Right atrium auricular region (tissue), 2 donors: ENCODE results near the gene CLNK. TPM values are rescaled to one million over a fixed set of nuclear protein-coding genes. Genes with fewer than 3 reads are reported as not detected.
"Not testable (repeated sequence)": the region's sequence is repeated elsewhere in the genome, so short reads cannot be mapped to it uniquely, and the experiment has no call there.

ENCODE experiments used
- DNase-seq: peaks from one replicate; pipeline ENCODE4 v3.0.0-alpha.2; 2019; ENCODE audit warnings: low spot score
- H3K27ac ChIP-seq, 2 donors: fragments of 200-600 bp; sonication (generic); 1 replicate in 1 of 2; 2 replicates in 1 of 2; pipeline ENCODE4 v1.5.1; 2016 to 2019
- H3K27me3 ChIP-seq, 2 donors: fragments of 200-600 bp; sonication (generic); one replicate each; pipeline versions ENCODE4 v1.5.1 to v1.6.0; 2017 to 2019
- H3K36me3 ChIP-seq: fragments of 200-600 bp; sonication (generic); one replicate; pipeline ENCODE4 v1.5.1; 2016
- H3K4me1 ChIP-seq, 2 donors: fragments of 200-600 bp; sonication (generic); one replicate each; pipeline versions ENCODE4 v1.5.1 to v1.6.0; 2017 to 2019
- H3K4me3 ChIP-seq, 2 donors: fragments of 200-600 bp; sonication (generic); 1 replicate in 1 of 2; 2 replicates in 1 of 2; pipeline ENCODE4 v1.5.1; 2017 to 2019; ENCODE audit warnings: mild to moderate bottlenecking in 1 of 2, moderate library complexity in 1 of 2
- H3K9me3 ChIP-seq, 2 donors: fragments of 200-600 bp; sonication (generic); one replicate each; pipeline ENCODE4 v1.5.1; 2019
- total RNA-seq, 2 donors: library from RNA; depleted of rRNA; stranded (reverse); fragments of >200 nt; gene quantifications; one replicate each; pipeline ENCODE4 v1.1.0, GENCODE V29; 2016
- TF ChIP-seq, protein P1 (sequence below), 2 donors: fragments of 200-600 bp; sonication (generic); IDR thresholded peaks; one replicate each; pipeline ENCODE4 v1.5.1; 2019; ENCODE audit warnings: antibody characterized with exemption in 2 of 2

The CLNK gene
- total RNA-seq, 2 donors from 2014 or later, result not detected

DNA sequence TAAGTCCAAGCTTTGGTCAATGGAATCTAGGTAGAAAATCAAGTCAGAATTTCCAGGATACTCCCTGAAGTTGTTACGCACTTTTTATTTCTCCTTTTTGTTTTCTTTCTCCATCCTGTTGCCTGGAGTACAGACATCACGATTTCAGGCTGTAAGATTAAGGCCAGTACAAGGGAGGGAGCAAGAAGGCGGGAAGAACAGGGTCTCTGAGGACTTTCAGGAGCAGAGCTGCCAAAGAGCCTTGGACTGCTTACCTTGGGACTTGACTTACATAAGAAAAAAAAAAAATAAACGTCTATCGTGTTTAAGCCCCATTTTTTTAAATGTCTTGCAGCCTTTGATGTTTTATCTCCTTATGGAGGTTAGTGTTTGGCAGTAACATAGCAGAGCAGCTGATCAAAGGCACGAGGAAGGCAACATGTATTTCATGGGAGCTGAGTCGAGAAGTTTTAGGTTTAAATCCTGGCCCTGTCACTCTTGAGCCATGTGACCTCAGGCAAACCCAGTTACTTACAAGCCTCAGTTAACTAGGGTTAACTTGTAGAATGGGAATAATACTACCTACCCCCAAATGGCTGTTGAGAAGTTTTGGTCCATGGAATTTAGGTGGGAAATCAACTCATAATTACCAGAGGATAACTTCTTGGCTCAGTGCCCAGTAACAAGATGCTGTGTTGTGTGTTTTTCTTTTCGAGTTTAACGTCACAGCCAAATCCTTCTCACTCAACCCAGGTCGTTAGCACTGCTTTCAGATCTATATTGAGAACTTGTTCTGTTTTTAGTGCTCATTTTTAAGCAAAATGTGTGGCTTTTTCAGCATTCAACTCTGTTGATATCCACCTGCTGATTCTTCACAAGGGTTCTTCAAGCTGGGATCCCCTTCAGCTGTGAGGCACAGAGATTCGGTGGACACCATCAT is 106.8 kb downstream of the CLNK start:
- DNase-seq, result no peak
- H3K27me3 ChIP-seq, result no peaks in the 10 kb centered on the region
- H3K9me3 ChIP-seq, result no peaks in the 10 kb centered on the region
- H3K4me1 ChIP-seq, result peaks cover 0 to 8% of the 10 kb centered on the region in 2 donors
- no peak overlapping the region for H3K4me3 ChIP-seq
- H3K27ac ChIP-seq, result no peak overlapping the region
- TF ChIP-seq, protein P1, sequence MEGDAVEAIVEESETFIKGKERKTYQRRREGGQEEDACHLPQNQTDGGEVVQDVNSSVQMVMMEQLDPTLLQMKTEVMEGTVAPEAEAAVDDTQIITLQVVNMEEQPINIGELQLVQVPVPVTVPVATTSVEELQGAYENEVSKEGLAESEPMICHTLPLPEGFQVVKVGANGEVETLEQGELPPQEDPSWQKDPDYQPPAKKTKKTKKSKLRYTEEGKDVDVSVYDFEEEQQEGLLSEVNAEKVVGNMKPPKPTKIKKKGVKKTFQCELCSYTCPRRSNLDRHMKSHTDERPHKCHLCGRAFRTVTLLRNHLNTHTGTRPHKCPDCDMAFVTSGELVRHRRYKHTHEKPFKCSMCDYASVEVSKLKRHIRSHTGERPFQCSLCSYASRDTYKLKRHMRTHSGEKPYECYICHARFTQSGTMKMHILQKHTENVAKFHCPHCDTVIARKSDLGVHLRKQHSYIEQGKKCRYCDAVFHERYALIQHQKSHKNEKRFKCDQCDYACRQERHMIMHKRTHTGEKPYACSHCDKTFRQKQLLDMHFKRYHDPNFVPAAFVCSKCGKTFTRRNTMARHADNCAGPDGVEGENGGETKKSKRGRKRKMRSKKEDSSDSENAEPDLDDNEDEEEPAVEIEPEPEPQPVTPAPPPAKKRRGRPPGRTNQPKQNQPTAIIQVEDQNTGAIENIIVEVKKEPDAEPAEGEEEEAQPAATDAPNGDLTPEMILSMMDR (IDR thresholded peaks at IDR 0.05), result no peak
- no peaks in the 10 kb centered on the region for H3K36me3 ChIP-seq

DNA sequence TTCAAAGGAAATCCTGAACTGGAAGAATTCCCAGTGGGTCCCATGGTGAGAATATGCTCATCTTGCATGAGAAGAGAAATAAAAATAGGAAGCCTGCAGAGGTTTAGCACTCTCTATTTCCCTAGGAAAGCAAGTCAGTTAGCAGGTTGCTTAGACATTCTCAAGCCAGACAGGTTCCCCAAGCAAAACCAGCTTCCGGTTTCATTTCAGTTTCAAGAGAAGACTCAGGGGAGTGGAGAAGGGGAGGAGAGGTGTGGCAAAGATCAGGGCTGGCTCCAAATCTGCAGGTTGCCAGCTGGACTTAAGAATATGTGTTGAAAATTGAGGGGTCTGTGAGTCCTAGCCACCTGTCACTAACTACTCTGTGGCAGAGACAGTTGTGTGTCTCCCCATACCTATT is 107.5 kb downstream of the CLNK start:
- H3K27ac ChIP-seq, result no peak overlapping the region
- H3K4me1 ChIP-seq, result peaks cover 0 to 8% of the 10 kb centered on the region in 2 donors
- H3K36me3 ChIP-seq, result no peaks in the 10 kb centered on the region
- H3K27me3 ChIP-seq, result no peaks in the 10 kb centered on the region
- TF ChIP-seq, protein P1 (IDR thresholded peaks at IDR 0.05), result no peak
- H3K4me3 ChIP-seq, result no peak overlapping the region
- no peak for DNase-seq
- no peaks in the 10 kb centered on the region for H3K9me3 ChIP-seq

DNA sequence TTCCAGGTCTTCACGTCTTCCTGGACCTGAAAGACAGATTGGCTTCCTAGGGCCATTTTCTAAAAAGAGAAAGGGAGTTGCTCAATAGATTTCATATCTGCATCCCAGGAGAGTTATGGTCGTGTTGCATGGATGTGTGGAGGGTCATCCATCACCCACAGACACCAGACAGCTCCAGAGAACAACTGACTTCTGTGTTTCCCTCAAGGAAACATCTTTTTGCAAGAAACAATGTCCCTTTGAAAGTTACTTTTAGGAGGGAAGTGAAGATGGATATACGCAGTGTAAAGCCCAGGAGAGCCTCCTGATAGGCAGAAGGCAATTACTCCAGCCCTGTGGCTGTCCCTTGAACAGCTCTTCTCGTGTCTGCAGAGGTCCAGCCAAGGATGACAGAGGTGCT is 108.3 kb downstream of the CLNK start:
- no peak overlapping the region for H3K27ac ChIP-seq
- TF ChIP-seq, protein P1 (IDR thresholded peaks at IDR 0.05), result no peak
- no peaks in the 10 kb centered on the region for H3K9me3 ChIP-seq
- peaks cover 0 to 8% of the 10 kb centered on the region in 2 donors for H3K4me1 ChIP-seq
- H3K27me3 ChIP-seq, result no peaks in the 10 kb centered on the region
- no peak for DNase-seq
- H3K4me3 ChIP-seq, result no peak overlapping the region
- no peaks in the 10 kb centered on the region for H3K36me3 ChIP-seq

DNA sequence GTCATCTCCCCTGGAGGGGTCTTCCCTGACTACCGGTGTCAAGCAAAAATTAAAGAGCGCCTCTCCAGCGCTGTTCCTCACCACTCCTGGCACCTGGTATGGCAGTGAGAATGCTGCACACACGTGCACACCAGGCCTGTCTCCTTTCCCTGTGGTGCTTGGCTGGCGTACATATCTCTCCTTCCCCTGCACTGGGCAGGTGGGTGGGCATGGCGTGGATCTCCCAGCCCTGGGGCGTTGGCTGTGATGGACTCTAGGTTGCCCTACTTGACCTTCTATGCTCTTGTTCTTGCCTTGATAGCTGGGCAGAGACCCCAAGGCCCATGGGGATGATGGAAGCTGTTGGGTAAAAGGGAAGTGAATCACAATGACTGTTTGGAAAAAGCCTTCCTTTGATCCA is 109.2 kb downstream of the CLNK start:
- H3K4me1 ChIP-seq, result peaks cover 0 to 8% of the 10 kb centered on the region in 2 donors
- DNase-seq, result no peak
- no peaks in the 10 kb centered on the region for H3K9me3 ChIP-seq
- no peak overlapping the region for H3K4me3 ChIP-seq
- H3K27me3 ChIP-seq, result no peaks in the 10 kb centered on the region
- TF ChIP-seq, protein P1 (IDR thresholded peaks at IDR 0.05), result no peak
- H3K27ac ChIP-seq, result no peak overlapping the region
- H3K36me3 ChIP-seq, result no peaks in the 10 kb centered on the region

DNA sequence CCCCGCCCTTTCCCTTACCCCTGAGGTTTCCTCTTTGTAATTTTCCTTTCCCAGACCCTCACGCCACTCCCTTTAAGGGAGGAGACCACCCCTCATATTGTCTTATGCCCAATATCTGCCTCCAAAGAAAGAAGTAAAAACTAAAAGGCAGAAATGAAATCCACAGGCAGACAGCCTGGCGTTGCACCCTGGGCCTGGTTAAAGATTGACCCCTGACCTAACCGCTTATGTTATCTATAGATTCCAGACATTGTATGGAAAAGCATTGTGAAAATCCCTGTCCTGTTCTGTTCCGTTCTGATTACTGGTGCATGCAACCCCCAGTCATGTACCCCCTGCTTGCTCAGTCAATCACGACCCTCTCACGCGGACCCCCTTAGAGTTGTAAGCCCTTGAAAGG is 110.0 kb downstream of the CLNK start:
- not testable (repeated sequence) for DNase-seq, H3K4me3 ChIP-seq, H3K27ac ChIP-seq, H3K36me3 ChIP-seq, H3K4me1 ChIP-seq, H3K27me3 ChIP-seq, H3K9me3 ChIP-seq

DNA sequence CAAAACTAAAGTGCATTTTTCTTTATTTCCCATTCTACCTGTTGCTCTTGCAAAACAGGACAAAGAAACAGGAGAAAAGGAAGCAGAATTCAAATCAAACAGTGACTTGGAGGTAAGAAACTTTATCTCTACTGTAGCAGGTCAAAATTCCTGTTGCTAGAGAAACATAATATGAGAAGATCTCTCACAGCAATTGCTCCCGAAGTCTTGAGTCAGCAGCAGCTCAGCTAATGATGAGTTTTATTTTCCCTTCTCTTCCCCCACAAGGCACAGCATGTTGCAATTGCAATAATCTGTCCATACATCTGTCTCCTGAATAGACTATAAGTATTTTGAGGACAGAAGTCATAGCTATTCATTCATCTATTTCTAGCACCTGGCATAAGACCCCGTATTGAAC is 112.7 kb downstream of the CLNK start:
- H3K27ac ChIP-seq, result no peak overlapping the region
- no peak overlapping the region for H3K4me3 ChIP-seq
- TF ChIP-seq, protein P1 (IDR thresholded peaks at IDR 0.05), result no peak
- no peaks in the 10 kb centered on the region for H3K4me1 ChIP-seq
- no peaks in the 10 kb centered on the region for H3K27me3 ChIP-seq
- no peaks in the 10 kb centered on the region for H3K36me3 ChIP-seq
- H3K9me3 ChIP-seq, result peaks cover 0 to 4% of the 10 kb centered on the region in 2 donors
- no peak for DNase-seq
